ENCODE results near the gene KCTD17. TPM values are rescaled to one million over a fixed set of nuclear protein-coding genes. Genes with fewer than 3 reads are reported as not detected.

KCTD17 gene
- total RNA-seq, 1 experiment from 2014 or later, result 29.4 TPM

DNA sequence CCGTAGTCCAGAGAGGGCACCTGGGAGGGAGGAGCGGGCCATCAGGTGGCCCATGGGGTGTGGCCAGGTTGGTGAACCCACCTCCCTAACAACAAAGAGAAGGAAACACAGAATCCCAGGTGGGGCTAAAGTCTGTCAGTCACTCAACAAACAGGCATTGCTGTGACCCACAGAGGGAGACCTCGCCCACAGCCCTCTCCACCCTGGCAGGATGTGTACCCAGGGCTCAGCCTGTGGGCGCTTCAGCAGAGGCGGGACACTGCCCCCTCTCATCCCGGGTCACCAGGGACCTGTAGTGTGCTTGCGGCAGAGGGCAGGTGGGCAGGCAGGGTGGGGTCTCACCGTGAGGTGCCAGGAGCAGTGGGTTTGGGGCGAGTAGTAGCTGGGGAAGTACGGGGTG, 32.8 kb downstream of the KCTD17 start:
- peaks cover 5% of the 10 kb centered on the region for H3K4me1 Mint-ChIP-seq
- H3K9me3 Mint-ChIP-seq, result no peaks in the 10 kb centered on the region
- no peak overlapping the region for H3K27ac Mint-ChIP-seq
- no peak for ATAC-seq
- peaks cover 14% of the 10 kb centered on the region for H3K27me3 Mint-ChIP-seq (ENCODE audit: low read depth)
- ChIA-PET CTCF (interaction anchor here (1.4 kb wide), 1 partner anchor 73 kb away, joined by 3 read pairs; no protein-coding TSS in a partner anchor), POLR2A (no interaction called here)
- TF ChIP-seq GRHL2 (CRISPR knock-in tag; IDR thresholded peaks at IDR 0.05; ENCODE audit: insufficient replicate concordance, severe bottlenecking) (no peak), EMX1 (CRISPR knock-in tag; IDR thresholded peaks at IDR 0.05) (no peak), TEAD1 (CRISPR knock-in tag; IDR thresholded peaks at IDR 0.05) (no peak), ZNF138 (CRISPR knock-in tag; conservative IDR thresholded peaks at IDR 0.05) (no peak), ESRRA (CRISPR knock-in tag; IDR thresholded peaks at IDR 0.05; ENCODE audit: borderline replicate concordance) (no peak), USF2 (CRISPR knock-in tag; IDR thresholded peaks at IDR 0.05) (no peak), RELA (CRISPR knock-in tag; IDR thresholded peaks at IDR 0.05; ENCODE audit: borderline replicate concordance) (no peak), CBFB (CRISPR knock-in tag; IDR thresholded peaks at IDR 0.05; ENCODE audit: low read depth) (no peak), HMGA2 (CRISPR knock-in tag; IDR thresholded peaks at IDR 0.05) (no peak), ZSCAN18 (CRISPR knock-in tag; IDR thresholded peaks at IDR 0.05) (no peak)
- TF ChIP-seq, protein P1, sequence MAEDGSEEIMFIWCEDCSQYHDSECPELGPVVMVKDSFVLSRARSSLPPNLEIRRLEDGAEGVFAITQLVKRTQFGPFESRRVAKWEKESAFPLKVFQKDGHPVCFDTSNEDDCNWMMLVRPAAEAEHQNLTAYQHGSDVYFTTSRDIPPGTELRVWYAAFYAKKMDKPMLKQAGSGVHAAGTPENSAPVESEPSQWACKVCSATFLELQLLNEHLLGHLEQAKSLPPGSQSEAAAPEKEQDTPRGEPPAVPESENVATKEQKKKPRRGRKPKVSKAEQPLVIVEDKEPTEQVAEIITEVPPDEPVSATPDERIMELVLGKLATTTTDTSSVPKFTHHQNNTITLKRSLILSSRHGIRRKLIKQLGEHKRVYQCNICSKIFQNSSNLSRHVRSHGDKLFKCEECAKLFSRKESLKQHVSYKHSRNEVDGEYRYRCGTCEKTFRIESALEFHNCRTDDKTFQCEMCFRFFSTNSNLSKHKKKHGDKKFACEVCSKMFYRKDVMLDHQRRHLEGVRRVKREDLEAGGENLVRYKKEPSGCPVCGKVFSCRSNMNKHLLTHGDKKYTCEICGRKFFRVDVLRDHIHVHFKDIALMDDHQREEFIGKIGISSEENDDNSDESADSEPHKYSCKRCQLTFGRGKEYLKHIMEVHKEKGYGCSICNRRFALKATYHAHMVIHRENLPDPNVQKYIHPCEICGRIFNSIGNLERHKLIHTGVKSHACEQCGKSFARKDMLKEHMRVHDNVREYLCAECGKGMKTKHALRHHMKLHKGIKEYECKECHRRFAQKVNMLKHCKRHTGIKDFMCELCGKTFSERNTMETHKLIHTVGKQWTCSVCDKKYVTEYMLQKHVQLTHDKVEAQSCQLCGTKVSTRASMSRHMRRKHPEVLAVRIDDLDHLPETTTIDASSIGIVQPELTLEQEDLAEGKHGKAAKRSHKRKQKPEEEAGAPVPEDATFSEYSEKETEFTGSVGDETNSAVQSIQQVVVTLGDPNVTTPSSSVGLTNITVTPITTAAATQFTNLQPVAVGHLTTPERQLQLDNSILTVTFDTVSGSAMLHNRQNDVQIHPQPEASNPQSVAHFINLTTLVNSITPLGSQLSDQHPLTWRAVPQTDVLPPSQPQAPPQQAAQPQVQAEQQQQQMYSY (CRISPR knock-in tag; IDR thresholded peaks at IDR 0.05), result no peak
- TF ChIP-seq, protein P2, sequence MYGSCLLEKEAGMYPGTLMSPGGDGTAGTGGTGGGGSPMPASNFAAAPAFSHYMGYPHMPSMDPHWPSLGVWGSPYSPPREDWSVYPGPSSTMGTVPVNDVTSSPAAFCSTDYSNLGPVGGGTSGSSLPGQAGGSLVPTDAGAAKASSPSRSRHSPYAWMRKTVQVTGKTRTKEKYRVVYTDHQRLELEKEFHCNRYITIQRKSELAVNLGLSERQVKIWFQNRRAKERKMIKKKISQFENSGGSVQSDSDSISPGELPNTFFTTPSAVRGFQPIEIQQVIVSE (CRISPR knock-in tag; IDR thresholded peaks at IDR 0.05; ENCODE audit: borderline replicate concordance), result no peak
- DNase-seq (ENCODE audit: low spot score), result no peak
- no peaks in the 10 kb centered on the region for H3K36me3 Mint-ChIP-seq
- no peak overlapping the region for H3K4me3 Mint-ChIP-seq

GRCh38 chr22:37086184-37086583, 34.6 kb downstream of the KCTD17 start:
- Mint-ChIP-seq H3K27ac (no peak overlapping the region), H3K4me1 (no peaks in the 10 kb centered on the region), H3K27me3 (ENCODE audit: low read depth) (peaks cover 5% of the 10 kb centered on the region), H3K4me3 (no peak overlapping the region), H3K36me3 (no peaks in the 10 kb centered on the region), H3K9me3 (no peaks in the 10 kb centered on the region)
- ATAC-seq (no peak), DNase-seq (ENCODE audit: low spot score) (no peak)
- ChIA-PET CTCF (interaction anchor here (1.1 to 1.9 kb wide), 3 partner anchors 41 to 113 kb away, joined by 3 to 7 read pairs (median 6); no protein-coding TSS in a partner anchor), POLR2A (no interaction called here)
- TF ChIP-seq NR2C2 (CRISPR knock-in tag; IDR thresholded peaks at IDR 0.05) (no peak), NR3C1 (CRISPR knock-in tag; conservative IDR thresholded peaks at IDR 0.05; ENCODE audit: low read depth) (no peak), ATF2 (CRISPR knock-in tag; IDR thresholded peaks at IDR 0.05; ENCODE audit: borderline replicate concordance, low read depth) (no peak), ZNF423 (CRISPR knock-in tag; IDR thresholded peaks at IDR 0.05) (no peak), ETV6 (CRISPR knock-in tag; IDR thresholded peaks at IDR 0.05) (no peak), ATF1 (CRISPR knock-in tag; IDR thresholded peaks at IDR 0.05) (no peak), ESRRA (CRISPR knock-in tag; IDR thresholded peaks at IDR 0.05; ENCODE audit: borderline replicate concordance) (no peak), NFE2L1 (CRISPR knock-in tag; IDR thresholded peaks at IDR 0.05) (no peak)
- TF ChIP-seq, protein P1 (CRISPR knock-in tag; IDR thresholded peaks at IDR 0.05), result no peak
- TF ChIP-seq, protein P3, sequence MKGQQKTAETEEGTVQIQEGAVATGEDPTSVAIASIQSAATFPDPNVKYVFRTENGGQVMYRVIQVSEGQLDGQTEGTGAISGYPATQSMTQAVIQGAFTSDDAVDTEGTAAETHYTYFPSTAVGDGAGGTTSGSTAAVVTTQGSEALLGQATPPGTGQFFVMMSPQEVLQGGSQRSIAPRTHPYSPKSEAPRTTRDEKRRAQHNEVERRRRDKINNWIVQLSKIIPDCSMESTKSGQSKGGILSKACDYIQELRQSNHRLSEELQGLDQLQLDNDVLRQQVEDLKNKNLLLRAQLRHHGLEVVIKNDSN (CRISPR knock-in tag; IDR thresholded peaks at IDR 0.05), result no peak
- TF ChIP-seq, protein P4, sequence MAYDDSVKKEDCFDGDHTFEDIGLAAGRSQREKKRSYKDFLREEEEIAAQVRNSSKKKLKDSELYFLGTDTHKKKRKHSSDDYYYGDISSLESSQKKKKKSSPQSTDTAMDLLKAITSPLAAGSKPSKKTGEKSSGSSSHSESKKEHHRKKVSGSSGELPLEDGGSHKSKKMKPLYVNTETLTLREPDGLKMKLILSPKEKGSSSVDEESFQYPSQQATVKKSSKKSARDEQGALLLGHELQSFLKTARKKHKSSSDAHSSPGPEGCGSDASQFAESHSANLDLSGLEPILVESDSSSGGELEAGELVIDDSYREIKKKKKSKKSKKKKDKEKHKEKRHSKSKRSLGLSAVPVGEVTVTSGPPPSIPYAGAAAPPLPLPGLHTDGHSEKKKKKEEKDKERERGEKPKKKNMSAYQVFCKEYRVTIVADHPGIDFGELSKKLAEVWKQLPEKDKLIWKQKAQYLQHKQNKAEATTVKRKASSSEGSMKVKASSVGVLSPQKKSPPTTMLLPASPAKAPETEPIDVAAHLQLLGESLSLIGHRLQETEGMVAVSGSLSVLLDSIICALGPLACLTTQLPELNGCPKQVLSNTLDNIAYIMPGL (CRISPR knock-in tag; IDR thresholded peaks at IDR 0.05), result no peak

All from WTC11 (cell line).